Stimulated activated CD8-positive, alpha-beta memory T cell treated with anti-CD3 and anti-CD28 coated beads, Interleukin-4, amount 100 ng/mL, for 4 hours (primary cell): ENCODE measurements around the gene SORCS2.
"Not testable (repeated sequence)": the region's sequence is repeated elsewhere in the genome, so short reads cannot be mapped to it uniquely, and the experiment has no call there.

Experiments used
- DNase-seq, 2 donors: peaks; one replicate each; pipeline ENCODE4 v3.0.0-alpha.2; 2020; ENCODE audit warnings: low read depth in 2 of 2, low spot score in 1 of 2

SORCS2 gene

GRCh38 chr4:7433376-7434140 lies 241.2 kb downstream of the SORCS2 start:
- DNase-seq: no peak

GRCh38 chr4:7434141-7434765 lies 241.9 kb downstream of the SORCS2 start:
- DNase-seq: no peak

- no peak for DNase-seq
Measured at GRCh38 chr4:7434766-7435150, 242.4 kb downstream of the SORCS2 start, which contains the start of gene PSAPL1. TSS of gene PSAPL1 (minus strand) at chr4:7434930. CDS start at chr4:7434879, 51 bp downstream.

- DNase-seq: no peak
Measured at GRCh38 chr4:7435471-7436061, 243.2 kb downstream of the SORCS2 start.

GRCh38 chr4:7436256-7436655 lies 243.9 kb downstream of the SORCS2 start:
- no peak for DNase-seq

GRCh38 chr4:7439699-7440098 lies 247.4 kb downstream of the SORCS2 start:
- DNase-seq: no peak

- DNase-seq: no peak
Measured at GRCh38 chr4:7441201-7441600, 248.9 kb downstream of the SORCS2 start.

GRCh38 chr4:7442574-7443162 lies 250.3 kb downstream of the SORCS2 start:
- DNase-seq: no peak

- DNase-seq: no peak
Measured at GRCh38 chr4:7444314-7444713, 252.0 kb downstream of the SORCS2 start.

- DNase-seq: no peak
Measured at GRCh38 chr4:7444731-7445130, 252.4 kb downstream of the SORCS2 start.

- DNase-seq: no peak
Measured at GRCh38 chr4:7447236-7447635, 254.9 kb downstream of the SORCS2 start.

GRCh38 chr4:7448036-7448435 lies 255.7 kb downstream of the SORCS2 start:
- DNase-seq: no peak

GRCh38 chr4:7450775-7451433 lies 258.6 kb downstream of the SORCS2 start:
- no peak for DNase-seq

GRCh38 chr4:7451434-7451789 lies 259.1 kb downstream of the SORCS2 start:
- DNase-seq: no peak

- no peak for DNase-seq
Measured at GRCh38 chr4:7451800-7452199, 259.5 kb downstream of the SORCS2 start.

- DNase-seq: not testable (repeated sequence)
Measured at GRCh38 chr4:7452802-7453201, 260.5 kb downstream of the SORCS2 start.

- no peak for DNase-seq
Measured at GRCh38 chr4:7457201-7458065, 265.1 kb downstream of the SORCS2 start.

GRCh38 chr4:7458066-7458425 lies 265.7 kb downstream of the SORCS2 start:
- no peak for DNase-seq

GRCh38 chr4:7458477-7458876 lies 266.1 kb downstream of the SORCS2 start:
- DNase-seq: no peak

GRCh38 chr4:7459471-7459870 lies 267.1 kb downstream of the SORCS2 start:
- DNase-seq: no peak

GRCh38 chr4:7460566-7460965 lies 268.2 kb downstream of the SORCS2 start:
- no peak for DNase-seq
